Measurements from ENCODE around the gene MYBPH.
A peak's percentile ranks its signal among the peaks of the same experiment; 100 is the strongest.

Gene MYBPH, protein sequence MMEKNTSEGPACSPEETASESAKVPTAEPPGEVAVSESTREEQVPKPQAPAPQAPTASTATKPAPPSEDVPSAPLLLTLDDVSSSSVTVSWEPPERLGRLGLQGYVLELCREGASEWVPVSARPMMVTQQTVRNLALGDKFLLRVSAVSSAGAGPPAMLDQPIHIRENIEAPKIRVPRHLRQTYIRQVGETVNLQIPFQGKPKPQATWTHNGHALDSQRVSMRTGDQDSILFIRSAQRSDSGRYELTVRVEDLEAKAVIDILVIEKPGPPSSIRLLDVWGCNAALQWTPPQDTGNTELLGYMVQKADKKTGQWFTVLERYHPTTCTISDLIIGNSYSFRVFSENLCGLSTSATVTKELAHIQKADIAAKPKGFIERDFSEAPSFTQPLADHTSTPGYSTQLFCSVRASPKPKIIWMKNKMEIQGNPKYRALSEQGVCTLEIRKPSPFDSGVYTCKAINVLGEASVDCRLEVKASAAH

DNA sequence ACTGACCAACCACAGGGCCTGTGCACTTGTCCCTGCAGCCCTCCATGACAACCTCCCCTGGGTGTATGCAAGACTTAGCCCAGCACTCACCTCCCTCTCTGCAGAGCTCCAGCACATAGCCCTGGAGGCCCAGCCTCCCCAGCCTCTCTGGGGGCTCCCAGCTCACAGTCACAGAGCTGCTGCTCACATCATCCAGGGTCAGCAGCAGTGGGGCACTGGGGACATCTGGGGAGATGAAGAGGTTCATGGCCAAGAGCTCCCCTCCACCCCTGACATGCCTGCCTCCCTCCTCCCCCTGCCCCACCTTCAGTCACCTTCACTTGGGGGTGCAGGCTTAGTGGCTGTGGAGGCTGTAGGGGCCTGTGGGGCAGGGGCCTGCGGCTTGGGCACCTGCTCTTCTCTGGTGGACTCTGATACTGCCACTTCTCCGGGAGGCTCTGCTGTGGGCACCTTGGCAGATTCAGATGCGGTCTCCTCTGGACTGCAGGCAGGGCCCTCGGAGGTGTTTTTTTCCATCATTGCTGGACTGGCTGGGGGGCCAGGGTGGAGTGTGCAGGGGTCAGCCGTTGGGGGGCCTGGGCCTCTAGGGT lies at the start of gene MYBPH:
Gene MYBPH (minus strand): TSS at position 590 of the 590 bp plus-strand sequence. CDS start 71 bp downstream, at position 519.
- DNase-seq, result no peak

DNA sequence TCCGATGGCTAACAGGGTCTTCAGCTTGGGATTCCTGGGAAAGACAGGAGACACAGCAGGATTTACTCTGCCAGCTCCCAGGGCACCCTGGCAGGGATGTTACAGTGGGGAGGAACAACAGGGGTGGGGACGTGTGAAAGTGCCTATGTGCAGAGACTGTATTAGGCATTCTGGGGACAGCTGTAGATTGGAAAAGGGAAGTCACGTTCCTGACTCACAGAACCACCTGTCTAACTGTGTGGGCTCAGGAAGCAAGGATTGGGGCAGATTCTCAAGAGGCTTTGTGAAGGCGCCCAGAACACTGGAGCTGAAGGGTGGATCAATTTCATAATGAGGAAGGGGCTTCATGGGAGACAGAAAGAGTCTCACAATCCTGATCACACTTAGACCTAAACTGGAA lies 49.4 kb upstream of the MYBPH start:
- DNase-seq, result no peak

DNA sequence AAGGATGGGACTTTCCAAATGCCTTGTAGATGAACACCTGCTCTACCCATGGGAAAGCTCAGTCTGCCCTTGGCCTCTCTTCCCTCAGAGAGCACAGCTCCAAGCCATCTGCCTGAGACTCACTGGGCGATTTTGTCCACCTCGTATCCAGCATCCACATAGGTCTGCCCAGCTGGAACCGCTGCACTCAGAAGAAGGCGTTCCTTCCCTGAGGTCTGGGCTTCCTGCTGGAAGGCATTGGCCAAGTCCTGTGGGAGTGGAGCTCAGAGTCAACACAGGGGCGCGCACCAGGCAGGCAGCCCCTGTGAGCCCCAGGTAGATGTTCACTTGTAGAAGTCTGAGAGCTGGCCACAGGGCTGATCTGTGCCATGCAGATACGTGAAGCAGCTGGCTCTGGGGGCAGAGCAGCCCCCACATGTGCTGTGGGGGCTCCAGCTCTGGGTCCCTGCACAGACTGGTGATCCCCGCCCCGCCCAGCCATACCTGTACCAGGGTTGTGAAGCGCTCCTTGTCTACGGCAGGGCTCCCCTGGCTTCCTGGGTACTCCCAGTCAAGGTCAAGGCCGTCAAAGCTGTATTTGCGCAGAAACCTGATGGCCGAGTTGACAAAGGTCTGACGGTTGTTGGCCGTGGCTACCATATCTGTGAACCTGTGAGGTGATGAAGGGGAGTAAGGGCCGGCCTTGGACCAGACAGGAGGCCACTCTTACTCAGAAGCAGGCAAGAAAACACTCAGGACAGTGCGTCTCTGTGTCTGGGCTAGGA lies 47.6 kb upstream of the MYBPH start:
- DNase-seq, result no peak

DNA sequence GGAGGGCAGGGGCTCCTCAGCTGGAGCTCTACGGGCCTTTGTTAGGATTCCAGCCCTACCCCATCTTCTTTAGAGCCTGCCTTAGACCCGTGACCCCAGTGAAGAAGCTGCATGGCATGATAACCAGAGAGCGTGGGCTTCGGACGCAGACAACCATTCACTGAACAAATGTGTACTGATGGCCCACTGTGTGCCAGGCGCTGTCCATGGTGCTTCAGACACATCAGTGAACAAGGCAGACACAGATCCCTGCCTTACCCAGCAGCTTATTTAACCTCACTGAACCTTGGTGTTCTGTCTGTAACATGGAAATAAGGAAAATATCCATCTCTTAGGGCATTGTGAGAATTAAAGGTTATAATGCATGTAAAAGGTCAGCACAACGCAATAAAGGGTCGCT lies 44.3 kb upstream of the MYBPH start:
- DNase-seq, result no peak

DNA sequence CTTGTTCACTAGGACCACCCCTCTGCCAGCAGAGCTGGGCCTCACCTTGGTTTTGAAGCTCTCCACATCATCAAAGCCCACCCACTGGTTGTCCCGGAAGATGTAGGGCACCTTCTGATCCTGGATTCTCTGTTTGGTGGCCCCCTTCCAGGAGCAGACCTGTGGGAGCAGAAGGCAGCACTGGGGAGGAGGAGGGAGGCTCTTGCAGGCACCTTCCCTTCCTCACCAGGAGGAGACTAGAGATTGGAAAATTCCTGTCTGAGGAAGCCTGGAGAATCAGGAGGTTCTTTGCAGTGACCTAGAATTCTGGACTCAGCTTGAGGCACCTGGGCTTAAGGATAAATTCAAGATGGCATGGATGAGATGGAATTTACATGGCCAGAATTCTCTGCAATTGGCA lies 43.5 kb upstream of the MYBPH start:
- no peak for DNase-seq

DNA sequence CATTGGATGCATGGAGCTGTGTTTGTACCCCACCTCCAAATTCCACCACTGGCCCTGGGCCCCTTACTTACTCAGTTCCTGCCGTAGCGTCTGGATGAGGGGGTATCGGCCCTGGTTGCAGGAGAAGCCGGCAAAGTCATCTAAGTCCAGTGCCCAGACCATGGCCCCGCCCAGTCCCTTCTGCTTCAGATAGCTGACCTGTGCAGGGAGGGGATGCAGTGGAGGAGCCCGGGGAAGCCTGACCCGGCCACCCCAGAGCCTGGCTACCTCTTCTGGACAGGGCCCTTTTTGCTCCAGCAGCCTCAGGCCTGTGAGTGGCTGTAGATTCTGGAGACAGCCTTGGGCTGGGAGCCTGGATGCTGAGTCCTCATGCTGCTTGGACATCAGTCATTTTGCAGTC lies 42.0 kb upstream of the MYBPH start:
- DNase-seq, result no peak

DNA sequence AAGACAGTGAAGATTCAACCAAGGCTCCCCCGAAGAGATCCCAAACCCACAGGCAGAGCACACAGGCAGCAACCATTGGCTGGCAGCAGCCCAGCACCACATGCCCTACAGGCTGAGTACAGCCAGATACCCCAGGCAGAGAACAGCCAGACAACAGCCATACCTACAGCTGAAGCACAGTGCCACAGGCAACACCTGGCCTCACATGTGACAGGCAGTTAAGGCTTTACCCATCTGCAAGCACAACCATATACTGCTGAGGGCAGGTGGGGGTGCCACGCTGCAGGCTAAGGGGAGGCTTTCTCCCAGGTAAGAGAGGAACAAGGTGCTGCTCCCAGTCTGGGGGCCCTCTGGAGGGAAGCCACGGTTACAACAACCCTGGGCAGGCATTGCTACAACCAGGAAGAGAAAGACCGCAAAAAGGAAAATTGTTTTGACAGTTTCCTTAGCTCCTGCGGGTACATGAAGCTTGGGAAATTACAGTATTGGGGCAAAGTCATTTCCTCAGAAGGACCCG lies 41.6 kb upstream of the MYBPH start:
- no peak for DNase-seq

DNA sequence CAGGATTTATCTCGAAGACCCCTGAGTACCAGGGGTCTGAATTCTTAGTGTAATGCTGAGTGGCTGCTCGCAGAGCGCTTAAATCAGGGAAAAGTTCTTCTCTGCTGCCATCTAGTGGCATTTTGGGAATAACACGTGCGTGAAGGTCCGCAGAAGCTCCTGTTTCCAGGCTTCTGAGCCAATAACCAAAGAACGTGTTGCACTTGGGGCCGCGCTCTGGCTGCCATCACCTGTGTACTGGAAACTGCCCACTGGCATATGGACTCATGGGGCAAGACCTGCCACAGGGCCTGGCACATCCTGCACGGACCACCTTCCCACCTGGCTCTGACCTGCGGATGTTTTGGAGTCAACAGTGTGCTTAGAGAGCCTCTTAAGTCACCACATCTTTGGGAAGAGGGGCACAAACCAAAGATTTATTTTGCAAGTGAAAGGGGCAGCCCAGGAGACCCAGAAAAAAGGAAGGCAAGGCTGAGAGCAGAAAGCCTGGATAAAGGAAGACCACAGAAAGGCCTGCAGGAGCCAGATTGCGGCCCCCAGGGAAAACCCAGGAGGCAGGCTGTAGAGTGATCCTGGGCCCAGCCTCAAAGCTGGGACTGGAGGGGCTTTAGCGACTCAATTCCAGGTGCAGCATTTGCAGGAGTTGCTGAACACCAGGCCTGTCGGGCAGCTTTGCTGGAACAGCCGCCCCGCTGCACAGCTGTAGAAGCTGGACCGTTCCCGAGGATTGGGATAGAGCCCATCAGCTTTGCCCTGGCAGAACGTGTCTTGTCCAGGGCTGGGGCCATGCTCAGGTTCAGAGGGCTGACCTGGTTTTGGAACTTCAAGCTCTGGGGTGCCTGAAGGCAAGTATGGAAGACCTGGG lies 40.9 kb upstream of the MYBPH start:
- DNase-seq, result peak; percentile 84

DNA sequence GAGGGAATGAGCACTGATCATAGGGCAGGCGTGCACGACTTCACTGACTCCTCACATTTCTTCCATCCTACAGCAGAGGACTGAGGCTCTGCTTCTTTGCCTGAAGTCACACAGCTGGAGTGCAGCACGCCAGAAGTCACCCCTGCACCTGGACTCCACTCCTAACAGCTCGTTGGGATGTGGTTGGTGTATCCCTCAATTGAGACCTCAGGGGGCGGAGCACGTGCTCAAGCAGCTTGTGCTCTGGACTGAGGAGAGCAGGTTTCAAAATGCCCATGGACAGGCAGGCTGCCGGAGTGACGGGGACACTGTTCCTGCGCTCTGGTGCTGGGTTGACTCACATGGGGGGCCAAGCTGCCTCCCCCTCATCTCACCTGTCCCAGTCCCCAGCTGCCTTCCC lies 39.9 kb upstream of the MYBPH start:
- peak; percentile 61 for DNase-seq

DNA sequence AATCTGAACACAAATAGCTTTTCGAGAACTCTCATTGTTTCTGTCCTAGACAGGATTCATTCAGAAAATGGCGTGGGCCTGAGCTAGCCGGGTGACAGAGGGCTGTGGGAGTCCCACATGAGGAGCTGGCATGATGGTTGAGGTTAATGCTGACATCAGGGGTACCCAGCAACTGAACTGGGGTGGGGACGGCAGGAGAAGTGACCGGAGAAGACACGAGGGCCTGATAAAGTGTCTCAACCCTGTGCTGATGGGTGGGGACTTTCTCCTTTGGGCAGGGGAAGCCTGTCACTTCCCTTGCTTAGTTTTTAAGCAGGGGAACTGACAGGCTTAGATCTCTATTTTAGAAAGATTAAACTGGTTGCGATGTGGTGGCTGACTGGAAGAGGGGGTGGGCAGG lies 39.2 kb upstream of the MYBPH start:
- DNase-seq, result no peak

DNA sequence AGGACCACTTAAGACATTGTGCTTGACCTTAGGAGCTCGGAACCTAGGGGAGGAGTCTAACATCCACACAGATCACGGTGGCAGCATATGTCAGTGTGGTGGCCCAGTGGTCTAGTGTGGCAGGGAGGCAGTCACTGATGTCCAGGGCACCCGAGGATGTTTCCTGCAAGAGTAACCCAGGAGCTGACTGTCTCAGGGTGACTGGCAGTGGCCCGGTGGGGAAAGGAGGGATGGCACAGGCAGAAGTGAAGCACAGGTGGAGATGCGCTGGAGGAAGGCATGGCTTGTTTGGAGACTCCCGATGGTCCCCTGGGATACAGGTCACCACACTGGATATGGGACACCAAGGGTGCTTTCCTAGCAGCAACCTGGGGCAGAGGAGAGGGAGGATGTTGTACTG lies 37.5 kb upstream of the MYBPH start:
- DNase-seq, result no peak

DNA sequence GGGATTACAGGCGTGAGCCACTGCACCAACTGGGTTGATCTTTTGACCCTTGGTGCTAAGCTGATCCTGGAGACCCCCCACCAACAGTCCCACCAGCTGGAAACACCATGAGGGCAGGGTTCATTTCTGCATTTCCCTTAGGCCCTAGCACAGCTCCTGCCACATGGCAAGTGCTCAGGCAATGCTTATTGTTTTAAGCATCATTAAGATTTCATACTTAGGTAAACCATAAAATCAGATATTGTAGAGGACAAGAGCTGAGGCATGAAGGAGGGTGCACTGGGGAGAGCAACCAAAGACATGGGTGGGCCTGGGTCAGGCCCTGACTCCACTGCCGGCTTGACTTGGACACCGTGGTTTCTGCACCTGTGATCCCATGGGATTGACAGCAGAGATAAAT lies 36.2 kb upstream of the MYBPH start:
- no peak for DNase-seq

DNA sequence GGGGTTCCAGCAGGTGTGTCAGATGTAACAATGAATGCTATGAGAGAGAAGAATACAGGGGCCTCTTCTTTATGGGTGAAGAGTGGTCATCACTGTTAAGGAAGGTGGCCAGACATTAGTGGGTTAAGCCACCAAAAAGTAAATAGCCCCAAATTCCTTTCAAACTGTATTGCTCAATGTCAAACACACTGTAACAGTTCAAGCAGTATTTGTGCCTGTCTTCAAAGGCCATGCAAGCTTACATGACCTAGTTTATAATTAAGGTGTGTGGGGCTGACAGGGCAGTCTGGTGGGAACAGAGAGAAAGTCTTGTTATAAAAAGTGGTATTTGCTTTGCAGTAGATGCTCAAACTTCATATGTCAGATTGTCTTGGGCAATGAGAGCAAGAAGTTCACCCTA lies 35.4 kb upstream of the MYBPH start:
- no peak for DNase-seq

DNA sequence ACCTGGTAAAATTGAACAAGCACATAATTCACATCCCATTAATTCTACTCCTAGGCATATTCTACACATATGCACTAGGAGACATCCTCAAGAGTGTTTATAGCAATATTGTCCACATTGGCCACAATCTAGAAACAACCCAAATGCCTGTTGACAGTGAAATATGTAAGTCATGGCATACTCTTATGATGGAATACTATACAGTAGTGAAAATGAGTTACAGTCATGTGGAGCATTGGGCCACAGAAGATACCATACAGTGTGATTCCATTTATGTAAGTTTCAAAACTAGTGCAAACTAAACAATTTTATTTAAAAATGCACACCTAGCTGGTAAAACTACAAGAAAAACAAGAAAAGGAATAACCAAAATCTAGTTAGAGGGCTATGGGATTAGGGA lies 34.7 kb upstream of the MYBPH start:
- DNase-seq, result no peak

DNA sequence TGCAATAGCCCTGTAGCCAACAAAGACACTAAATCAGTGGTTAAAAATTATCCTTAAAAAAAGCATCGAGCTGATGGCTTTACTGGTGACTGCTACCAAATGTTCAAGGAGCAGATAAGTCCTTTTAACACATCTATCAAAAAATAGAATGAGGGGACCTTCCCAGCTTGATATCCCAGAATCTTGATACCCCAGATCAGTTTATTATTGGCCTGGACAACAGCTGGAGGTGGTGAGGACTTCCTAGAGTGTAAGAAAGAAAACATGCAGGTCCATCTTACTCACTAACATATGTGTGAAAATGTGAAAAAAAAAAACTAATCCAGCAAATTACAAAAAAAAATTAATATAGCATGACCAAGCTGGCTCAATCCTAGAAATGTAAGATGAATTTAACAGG lies 32.6 kb upstream of the MYBPH start:
- no peak for DNase-seq

DNA sequence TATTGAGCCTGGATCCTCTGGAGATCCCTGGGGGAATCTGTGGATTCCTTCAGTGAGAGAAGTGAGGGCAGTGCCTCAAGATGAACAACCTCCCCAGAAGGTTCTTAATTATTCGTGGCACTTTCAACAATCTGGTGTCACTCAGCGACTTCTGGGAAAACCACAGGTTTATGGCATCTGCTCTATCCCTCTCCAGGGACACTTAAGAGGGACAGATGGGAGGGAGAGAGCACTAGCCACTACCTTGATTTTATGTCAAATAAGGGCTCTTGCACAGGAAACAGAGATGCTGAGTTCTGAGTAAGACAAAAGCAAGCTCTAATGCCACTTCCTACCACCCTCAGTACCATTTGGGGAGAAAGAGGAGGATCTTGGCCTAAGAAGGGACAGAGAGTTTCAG lies 32.1 kb upstream of the MYBPH start:
- DNase-seq, result no peak

DNA sequence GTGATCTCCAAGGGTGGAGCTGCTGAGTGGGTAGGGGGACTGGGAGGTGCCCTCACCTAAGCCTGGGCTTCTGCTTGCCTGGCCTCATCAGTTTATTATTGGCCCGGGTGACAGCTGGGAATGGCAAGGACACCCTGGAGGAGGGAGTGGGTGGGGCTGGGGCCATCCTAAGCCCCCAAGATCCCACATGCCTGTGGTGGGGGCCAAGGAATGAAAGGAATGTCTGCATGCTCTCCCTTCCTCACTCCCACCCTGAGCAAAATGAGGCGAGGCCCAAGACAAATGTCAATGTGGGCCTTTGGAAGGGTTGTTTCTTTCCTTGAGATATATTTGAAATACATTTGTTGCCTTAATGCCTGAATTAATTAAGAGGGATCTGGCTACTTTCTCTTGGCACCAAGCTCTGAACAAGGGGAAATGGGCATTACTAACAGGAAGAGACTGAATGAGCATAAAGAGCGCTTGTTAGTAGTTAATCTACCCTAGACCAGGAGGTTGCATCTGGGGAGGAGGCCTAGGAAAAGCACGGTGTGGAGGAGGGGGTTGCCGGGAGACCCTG lies 30.6 kb upstream of the MYBPH start:
- no peak for DNase-seq

DNA sequence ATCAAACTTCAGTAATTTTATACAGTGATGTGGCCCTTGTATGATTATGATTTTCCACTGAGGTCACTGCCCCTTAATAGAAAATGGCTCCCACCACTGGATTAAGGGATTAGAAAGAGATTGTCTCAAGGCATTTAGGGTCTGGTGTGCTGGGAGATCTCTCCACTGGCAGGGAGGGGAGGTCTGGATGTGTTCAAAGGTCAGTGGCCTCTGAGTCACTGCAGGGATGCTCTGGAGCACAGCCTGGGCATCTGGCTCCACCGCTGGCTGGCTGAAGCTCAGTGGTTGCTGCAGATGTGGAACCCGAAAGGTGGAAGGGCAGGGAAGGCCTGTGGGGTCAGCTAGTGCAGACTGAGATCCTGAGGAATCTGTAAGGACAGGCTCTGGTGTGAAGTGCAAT lies 29.1 kb upstream of the MYBPH start:
- no peak for DNase-seq

DNA sequence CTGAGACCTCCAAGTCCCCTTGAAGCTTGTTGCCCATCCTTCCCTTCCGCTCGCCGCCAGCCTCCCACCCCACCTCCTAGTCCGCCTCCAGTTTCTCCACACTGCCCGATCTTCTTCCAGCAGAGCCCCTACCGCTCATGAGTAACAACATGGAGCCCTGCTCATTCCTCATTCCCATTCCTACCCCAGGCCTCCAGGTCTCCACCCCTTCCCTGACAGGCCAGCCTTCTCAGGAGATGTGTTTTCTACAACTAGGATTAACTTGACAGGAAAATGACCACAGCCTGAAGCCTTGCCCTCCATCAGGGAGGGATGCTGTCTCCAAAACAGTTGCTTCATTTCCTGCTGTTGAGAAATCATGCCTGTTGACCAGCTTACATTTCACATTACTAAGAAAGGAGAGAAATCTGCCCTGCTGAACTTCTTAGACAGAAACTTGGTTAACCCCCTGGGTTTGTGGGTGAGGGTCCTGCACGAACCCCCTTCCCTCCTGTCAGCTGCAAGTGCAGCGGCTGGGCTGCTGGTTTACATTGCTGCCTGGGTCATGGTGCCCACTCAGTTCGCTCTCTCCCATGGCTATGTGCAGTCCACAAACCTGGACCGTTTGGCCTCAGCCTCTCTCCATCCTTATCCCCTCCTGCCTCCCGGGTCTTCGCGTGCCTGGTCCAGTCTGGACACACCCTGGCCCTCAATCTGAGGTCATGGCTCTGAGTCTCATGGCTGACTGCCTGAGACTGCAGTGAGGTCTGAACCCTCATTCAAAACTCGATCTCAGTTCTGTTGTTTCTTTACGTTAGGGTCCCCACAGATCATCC lies 27.0 kb upstream of the MYBPH start:
- DNase-seq, result no peak

DNA sequence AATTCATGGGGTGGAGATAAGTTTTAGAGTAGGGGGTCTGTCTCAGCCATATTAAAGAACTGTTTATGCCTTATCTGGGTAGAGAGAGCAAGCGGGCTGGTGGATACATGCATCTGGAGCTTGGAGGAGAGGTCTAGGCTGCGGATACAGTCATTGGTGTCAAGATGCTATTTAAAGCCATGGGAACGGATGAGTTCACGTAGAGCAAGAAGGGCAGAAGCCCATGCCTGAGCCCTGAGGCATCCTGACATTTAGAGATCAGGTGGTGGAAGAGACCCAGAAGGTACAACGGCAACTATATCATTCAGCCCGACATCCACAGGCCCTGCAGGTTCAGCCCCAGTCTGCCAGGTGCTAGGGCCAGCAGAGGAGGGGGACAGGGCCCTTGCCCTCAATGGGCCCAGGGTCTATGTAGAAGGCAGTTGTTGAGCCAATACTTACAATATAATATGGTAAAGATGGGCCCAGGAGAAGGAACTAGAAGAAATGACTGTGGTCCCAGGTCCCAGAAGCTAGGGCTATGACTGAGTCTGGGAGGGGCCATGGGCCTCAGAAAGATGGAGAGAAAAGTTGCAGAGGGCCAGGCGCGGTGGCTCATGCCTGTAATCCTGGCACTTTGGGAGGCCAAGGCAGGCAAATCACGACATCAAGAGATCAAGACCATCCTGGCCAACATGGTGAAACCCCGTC lies 26.0 kb upstream of the MYBPH start:
- DNase-seq, result no peak

DNA sequence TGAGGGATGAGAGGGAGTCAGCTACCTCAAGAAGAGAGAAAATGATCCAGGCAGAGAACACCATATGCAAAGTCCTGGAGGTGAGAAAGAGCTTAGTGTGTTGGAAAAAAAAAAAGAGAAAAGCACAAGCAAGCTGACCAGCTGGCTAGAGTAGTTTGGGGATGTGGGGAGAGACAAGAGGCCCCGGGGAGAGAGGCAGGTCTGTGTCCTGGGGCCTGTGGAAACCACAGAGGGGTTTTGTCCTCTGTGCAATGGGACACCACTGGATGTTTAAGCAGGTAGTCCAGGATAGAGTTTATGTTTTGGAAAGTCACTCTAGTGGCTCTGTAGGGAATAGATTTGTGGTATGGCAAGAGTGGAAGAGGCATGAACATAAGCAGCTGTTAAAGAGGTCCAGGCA lies 25.3 kb upstream of the MYBPH start:
- DNase-seq, result no peak

Data from NCI-H510A treated with DMSO at 0.1 percent for 48 hours (cell line).